ENCODE results near the gene LIM2. TPM values are rescaled to one million over a fixed set of nuclear protein-coding genes. Genes with fewer than 3 reads are reported as not detected.
"Not testable (repeated sequence)": the region's sequence is repeated elsewhere in the genome, so short reads cannot be mapped to it uniquely, and the experiment has no call there.

Gene LIM2, protein sequence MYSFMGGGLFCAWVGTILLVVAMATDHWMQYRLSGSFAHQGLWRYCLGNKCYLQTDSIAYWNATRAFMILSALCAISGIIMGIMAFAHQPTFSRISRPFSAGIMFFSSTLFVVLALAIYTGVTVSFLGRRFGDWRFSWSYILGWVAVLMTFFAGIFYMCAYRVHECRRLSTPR
- total RNA-seq (2014; rRNA removed; shearing (Covaris generic)): not detected in 2 replicates

DNA sequence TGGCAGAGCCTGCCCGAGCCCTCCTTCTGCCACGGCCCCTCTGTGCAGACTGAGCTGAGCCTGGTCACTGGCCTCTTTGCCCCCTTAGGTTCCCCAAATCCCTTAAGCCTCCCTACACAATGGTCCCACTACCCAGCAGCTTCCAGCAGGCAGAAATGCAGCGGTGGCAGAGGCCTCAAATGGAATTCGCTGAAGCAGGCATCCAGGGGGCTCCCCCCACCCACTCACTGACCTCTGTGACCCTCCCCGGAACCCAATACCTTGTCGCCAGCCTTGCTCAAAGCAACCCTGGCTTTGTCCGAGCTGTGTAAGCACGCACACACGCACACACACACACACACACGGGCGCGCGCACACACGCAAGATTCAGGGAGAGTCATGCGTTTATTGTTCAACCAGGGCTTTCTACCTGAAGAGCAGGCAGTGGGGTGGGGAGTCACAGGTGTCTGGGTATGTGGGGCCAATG lies at the start of gene LIM2:
LIM2 (minus strand) TSS at position 51 of the 466 bp plus-strand sequence. CDS start 531 bp downstream, outside the sequence.
- DNase-seq (ENCODE audit: low spot score): no peak

DNA sequence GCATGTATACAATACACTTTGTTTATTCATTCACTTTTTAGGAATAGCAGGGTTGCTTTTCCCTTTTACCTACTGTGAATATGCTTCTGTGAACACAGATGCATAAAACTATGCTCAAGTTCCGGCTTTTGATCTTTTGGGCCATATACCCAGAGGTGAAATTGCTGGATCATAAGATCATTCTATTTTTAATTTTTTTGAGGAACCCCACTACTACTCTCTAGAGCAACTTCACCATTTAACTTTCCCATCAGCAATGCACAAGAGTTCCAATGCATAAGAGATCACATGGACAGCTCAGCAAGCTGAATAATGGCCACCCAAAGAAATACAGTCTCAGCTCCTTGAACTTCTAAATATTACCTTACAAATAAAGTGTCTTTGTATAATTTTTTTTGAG lies 46.7 kb upstream of the LIM2 start:
- DNase-seq (ENCODE audit: low spot score): no peak

DNA sequence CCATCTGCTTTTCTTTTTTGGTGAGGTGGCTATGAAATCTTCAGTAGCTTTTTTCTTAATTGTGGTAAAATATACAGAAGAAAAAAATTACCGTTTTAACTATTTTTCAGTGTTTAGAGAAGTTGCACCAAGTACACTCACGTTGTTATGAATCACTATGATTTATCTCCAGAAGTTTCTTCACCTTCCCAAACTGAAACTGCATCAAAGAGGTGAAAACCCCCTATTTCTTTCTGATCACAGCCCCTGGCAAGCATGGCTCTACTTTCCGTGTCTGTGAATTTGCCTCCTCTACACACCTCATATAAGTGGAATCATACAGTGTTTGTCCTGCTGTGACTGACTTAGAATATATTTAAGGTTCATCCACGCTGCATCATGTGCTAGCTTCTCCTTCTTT lies 45.3 kb upstream of the LIM2 start:
- no peak for DNase-seq (ENCODE audit: low spot score)

DNA sequence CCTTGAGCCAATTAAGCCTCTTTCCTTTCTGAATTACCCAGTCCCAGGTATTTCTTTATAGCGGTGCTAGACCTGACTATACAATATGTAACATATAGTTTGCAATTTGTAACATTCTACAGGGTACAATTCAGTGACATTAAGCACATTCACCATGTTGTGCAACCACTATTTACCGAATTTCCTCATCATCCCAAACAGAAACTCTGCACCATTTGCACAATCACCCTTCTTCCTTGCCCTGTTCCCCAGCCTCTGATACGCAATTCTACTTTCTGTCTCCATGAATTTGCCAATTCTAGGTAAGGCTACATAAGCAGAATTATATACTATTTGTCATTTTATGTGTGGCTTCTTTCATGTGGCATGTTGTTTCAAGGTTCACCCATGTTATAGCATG lies 43.4 kb upstream of the LIM2 start:
- no peak for DNase-seq (ENCODE audit: low spot score)

DNA sequence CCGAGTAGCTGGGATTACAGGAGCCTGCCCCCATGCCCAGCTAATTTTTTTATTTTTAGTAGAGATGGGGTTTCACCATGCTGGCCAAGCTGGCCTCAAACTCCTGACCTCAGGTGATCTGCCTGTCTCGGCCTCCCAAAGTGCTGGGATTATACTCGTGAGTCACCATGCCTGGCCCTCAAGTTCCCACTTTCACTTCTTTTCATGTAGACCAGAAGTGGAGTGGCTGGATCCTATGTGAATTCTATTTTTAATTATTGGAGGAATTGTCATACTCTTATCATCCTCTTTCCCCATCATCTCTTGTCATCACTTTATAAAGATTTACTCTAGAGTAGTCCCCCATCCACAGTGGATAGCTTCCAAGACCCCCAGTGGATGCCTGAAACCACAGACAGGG lies 42.4 kb upstream of the LIM2 start:
- DNase-seq (ENCODE audit: low spot score): no peak

DNA sequence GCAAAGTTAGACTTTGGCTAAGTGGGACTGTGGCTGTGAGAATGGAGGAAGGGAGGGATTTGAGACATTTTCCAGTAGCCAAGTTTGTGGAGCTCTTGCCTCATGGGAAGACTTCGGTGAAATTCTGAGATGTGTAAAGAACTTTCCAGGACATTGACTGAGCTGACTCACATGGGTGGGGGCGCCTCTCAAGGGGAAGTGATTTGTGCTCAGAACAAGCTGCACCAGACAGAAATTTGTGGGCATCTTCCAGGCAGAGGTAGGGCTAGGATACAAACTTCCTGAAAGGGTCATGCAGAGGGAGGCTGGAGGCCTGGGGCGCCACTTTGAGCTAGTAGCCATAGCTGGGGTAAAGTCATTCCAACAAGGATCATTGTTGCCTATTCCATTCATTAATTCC lies 39.4 kb upstream of the LIM2 start:
- DNase-seq (ENCODE audit: low spot score): no peak

DNA sequence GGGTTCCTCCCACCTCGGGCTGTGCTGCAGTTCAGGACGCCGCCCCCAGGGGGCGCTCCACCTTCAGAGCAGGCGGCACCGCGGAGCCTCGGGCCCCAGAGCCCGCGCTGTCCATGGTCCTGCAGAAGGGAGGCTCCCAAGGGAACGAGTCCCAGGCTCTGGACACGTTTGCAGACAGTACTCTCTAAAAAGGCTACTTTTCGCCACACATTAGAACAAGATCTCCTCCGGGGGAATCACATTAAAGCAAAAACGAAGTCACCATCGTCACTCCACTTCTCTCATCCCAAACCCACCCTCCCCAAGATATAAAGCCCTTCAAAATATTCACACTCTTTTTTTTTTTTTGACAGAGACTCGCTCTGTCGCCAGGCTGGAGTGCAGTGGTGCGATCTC lies 34.3 kb upstream of the LIM2 start:
- DNase-seq (ENCODE audit: low spot score): peak; percentile 96

DNA sequence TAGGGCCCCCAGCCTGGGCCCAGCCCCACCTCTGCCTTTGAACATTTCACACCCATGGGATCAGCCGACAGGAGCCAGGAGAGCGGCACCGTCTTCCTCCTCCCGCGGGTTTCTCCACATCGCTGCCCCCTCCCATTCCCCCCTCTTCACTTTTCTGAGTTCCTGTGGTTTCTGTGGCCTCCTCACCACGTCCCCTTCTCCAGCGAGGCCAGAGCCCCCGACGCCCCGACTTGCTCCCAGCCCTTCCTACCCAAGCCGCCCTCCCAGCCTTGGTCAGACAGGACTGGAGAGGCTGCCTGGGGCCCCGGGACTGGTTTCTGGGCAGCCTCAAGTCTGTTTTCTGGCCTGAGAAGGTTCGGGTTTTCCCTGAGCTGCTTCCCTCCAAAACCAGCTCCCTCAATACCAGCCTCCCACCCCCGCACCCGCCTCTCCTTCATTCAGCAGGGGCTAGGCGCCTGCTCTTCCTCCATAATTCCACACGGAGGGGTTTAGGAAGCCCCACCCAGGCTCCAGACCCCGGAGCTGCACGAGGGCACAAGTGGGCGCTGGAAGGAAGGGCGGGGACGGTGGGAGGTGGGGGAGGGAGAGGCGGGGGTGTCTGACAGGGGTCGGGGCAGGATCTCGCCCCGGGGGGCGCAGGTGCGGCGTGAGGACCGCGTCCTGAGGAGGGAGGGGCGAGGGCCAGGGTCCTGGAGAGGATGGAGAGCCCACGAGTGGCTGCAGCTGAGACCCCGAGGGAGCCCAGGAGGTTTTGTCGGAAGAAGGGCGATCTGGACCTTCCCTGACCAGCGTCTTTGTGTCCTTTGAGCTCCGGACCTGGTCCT lies 33.7 kb upstream of the LIM2 start:
- no peak for DNase-seq (ENCODE audit: low spot score)

DNA sequence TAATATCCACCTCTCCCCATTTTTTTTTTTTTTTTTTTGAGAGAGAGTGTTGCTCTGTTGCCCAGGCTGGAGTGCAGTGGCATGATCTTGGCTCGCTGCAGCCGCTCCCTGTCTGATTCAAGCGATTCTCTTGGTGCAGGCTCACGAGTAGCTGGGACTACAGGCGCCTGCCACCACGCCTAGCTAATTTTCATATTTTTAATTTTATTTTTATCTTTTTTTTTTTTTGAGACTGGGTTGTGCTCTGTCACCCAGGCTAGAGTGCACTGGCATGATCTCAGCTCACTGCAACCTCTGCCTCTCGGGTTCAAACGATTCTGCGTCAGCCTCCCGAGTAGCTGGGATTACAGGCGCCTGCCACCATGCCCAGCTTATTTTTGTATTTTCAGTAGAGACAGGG lies 32.7 kb upstream of the LIM2 start:
- DNase-seq (ENCODE audit: low spot score): not testable (repeated sequence)

DNA sequence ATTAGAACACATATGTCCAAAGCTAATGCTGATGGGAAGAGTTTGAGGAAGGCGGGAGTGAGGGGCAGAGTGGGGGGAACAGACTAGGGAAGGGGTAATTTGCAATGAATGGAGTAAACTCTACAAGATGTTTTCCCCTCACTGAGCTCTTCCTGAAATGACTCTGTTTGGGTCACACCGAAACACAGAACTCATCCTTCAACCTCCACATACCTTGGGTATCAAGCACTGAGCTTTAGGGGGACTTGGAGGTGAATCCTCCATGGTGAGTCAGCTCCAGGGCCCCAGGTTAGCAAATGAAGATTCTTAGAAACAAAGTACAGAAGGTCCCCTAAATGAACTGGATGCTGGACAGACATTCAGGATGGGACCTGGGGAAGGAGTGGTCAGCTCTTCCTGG lies 30.9 kb upstream of the LIM2 start:
- no peak for DNase-seq (ENCODE audit: low spot score)

DNA sequence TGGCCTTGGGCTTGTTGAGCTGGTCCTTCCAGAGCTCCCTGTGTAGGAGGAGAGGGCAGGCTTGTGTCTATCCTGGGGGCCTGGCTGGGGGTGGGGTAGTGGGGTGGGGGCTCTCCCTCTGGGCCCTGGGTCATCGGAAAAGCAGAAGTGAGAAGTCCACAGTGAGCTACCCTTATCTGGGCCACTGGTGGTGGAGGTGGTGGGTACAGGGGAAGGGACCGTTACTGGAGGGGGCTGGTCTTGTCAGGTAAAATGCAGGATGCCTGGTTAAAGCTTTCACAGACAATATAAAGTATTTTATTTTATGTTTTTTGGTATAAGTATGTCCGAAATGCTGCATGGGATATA lies 30.0 kb upstream of the LIM2 start:
- DNase-seq (ENCODE audit: low spot score): no peak

DNA sequence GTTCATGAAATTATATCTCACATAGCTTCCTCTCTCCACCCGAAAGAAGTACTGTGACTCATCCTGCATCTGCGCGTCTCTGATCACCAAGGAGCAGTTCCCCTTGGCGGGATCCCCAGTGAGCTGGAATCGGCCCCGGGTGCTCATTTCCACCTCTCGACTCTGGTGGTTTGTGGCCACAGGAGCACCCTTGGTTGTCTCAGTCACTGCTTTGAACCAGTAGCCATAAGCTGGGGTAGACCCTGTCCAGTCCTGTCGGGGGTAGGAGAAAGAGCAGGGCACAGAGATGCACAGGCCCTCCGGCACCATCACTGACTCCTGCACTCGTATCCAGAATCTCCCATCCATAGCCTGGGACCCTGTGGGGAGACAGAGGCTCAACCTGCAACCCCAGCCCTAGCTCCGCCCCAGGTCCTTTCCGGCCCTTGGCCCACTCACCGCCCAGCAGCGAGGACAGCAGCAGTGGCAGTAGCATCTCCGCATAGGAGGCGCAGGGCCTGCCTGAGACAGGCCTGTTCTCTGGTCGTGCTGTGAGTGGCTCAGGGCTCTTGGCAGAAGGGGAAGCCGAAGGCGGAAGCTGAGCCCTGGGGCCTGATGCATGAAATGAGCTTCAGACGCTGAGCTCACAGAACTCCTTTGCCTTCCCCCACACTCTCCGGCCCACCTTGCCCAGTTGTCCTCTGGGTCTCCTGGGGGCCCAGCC lies 29.5 kb upstream of the LIM2 start, which contains the start of gene SIGLEC10:
SIGLEC10 (minus strand) TSS at position 536 of the 703 bp plus-strand sequence; CDS start at position 475, 61 bp downstream.
- DNase-seq (ENCODE audit: low spot score): no peak

DNA sequence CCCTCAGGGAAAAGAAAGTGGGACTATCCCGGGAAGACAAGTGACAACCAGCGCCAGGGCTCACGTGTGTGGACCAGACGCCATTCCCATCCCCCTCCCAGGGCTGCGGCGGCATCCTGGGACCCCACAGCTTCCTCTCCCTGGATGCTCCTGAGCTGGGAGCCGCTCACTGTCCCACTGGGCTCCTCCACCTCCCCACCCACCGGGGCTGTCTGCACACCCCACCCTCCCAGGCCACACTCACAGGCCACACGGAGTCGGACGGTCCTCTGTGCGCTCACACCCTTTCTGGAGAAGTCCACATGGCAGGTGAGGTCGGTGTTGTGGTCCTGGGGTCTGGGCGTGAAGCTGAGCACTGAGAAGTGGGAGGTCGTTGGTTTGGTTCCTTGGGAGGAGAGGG lies 28.6 kb upstream of the LIM2 start:
- not testable (repeated sequence) for DNase-seq (ENCODE audit: low spot score)

DNA sequence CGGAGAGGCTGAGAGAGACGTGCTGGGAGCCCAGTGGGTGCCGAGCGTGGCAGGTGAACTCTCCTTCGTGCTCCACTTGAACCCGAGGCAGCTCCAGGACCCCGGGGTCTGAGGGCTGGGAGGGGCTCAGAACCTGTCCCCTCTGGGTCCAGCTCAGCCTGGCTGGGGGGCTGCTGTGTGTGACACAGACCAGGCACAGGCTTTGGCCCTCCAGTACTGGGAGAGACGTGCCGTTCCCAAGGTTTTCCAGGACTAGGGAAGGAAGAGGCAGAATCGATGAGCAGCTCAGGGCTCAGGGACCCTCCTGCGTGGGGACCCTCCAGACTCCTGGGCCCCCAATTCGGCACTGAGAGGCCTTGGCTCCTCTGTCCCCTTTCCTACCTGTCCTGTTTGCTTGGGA lies 27.4 kb upstream of the LIM2 start:
- no peak for DNase-seq (ENCODE audit: low spot score)

DNA sequence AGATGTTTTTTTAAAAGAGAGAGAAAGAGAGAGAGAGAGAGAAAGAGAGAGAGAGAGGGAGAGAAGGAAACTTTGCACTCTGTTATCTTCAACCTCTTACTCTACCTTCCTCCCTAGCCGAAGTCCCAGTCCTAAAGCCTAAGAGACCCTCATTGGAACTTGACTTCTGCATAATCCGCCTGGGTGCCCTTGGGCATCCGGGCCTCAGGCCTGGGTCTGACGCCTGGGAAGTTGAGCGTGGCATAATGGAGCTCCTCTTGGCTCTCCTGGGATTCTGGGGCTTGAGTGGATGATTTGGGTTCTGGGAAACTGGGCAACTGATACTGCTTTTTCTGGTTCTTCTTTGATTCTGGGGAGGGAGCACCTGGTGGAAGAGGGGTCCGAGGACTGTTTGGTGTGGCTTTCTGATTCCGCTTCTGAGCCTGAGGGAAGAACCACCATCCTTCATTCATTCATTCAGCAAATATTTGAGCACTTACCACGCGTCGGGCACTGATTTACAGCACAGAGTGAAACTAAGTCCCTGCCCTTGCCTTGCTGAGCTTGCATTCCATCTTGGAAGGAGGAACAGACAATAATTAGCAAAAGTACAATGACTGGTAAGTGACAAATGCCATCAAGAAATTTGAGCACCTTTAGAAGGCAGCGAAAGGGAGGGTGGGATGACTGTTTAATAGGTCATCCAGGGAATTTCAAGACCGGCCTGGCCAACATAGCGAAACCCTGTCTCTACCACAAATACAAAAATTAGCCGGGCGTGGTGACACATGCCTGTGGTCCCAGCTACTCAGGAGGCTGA lies 23.4 kb upstream of the LIM2 start:
- DNase-seq (ENCODE audit: low spot score): no peak

DNA sequence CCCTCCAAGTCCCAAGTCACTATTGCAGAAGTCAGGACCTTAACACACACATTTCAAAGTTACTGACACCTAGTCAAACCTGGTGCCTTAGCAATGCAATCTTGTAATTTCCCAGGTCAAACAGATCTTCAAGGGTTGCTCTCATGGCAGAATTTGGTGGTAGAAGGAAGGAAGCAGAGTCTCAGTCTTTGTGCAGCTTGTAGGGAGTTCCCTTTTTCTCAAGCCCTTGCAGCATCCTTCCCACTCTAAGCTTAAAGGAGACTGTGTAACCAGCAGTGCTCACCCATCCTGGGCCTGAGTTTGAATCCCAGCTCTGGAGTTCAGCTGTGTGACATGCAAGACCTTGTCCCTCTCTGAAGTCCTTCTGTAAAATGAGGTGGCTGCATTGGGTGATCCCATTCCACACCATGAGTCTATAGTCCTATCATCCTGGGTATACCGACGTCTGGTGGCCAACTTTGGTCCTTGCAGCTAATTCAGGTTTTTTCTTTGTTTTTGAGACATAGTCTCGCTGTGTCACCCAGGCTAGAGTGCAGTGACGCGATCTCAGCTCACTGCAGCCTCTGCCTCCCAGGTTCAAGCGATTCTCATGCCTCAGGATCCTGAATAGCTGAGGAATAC lies 19.8 kb upstream of the LIM2 start:
- DNase-seq (ENCODE audit: low spot score): peak; percentile 89

DNA sequence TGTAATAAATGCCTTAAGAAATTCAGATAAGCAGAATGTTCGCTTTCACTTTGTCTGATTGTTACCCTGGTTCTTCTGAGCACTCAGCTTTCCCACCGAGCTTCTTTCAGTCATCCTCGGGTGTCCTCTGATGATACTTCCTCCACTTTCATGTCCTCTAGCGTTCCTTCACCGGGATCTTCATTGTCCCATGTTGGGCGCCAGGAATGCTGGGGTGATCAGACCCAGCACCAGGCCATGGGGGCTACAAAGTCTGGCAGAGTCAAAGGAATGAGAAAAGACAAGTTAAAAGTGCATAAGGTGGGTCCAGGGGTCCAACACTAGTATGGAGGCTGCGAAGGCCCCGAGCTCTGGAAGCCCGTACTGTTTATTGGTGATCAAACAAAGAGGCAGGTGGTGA lies 14.3 kb upstream of the LIM2 start:
- DNase-seq (ENCODE audit: low spot score): no peak

DNA sequence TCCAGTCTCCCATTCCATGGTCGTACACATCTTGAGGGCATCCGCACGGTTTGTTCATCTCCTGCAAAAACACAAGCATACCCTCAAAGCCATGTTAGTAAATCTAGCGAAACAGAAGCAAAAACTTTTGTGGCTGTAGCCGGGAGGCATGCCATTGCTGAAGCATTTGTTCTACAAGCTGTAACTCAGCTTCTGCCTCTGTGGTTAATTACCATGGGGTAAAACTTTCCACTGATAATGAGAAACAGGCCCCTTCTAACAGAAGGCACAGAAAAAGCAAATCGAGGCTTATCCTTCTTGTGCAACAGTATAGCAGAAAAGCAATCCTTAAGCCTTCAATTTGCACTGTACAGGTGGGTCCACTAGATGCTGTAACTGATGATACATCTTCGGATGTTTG lies 12.2 kb upstream of the LIM2 start:
- DNase-seq (ENCODE audit: low spot score): not testable (repeated sequence)

DNA sequence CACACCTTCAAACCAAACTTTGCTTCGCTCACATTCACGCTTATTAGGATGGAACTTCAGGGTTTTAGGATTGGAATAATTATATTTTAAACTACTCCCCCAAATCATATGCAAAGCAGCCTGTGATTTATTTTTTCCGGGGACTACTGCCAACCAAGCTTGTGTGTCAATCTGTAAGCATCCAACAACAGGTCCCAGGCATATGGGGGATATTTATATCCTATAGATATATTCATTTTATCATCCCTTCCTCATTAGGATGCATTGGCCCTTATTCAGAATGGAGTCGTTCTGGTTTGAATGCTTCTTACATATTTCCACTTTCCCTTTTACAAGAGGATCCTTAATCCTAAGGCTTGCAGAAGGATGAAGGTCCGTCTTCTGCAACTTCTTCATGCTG lies 11.5 kb upstream of the LIM2 start:
- DNase-seq (ENCODE audit: low spot score): no peak

DNA sequence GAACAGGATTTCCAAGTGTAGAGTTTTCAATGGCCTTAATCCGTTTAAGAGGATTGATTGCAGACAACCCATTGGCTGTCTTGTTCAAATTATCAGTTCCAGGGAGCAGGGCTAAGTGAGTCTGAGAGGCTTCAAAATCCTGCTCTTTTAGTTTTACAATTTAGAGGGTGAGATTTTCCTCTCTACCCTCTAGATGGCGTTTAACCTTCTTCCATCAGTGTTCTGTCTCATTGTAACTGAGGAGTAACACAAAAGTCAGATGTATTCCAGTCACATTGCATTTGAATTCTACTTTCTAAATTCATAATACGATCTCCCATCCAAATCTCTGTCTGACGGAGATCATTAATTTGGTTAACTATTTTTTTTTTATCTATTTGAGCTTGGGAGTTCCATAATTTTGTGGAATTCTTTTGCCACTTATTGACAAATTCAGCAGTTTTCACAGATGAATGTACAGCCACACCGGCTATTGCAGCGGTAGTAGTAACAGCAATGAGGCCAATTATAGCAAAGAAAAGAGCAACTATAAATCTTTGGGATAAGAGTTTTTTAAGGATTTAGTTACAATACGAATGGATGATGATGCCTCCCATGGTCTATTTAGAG lies 10.4 kb upstream of the LIM2 start:
- DNase-seq (ENCODE audit: low spot score): peak; percentile 67

DNA sequence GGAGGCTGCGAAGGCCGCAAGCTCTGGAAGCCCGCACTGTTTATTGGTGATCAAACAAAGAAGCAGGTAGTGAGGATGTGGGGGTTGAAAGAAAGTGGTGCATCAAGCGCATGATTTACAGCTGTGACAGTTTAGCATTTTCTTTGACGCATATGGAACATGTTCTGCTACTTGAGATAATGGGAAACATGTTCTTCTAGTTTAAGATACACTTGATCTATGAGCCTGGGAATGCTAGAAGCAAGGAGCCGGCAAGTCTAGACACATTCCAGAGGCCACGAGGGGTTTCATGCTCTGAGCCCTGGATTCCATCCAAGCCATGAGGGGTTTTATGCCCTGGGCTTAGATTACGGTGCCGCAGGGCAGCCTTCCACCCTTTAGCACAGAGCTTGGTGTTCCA lies 9.7 kb upstream of the LIM2 start:
- DNase-seq (ENCODE audit: low spot score): not testable (repeated sequence)

Measured in HT-29 (cell line).